Heart left ventricle (tissue), 16 donors: ENCODE data around the gene ST6GALNAC4. TPM values are rescaled to one million over a fixed set of nuclear protein-coding genes. Genes with fewer than 3 reads are reported as not detected.

ENCODE experiments used
- ATAC-seq, 4 donors: fragments of 200-7000 bp; cut with Tn5 transposase; one replicate each; pipeline ENCODE4 v1.9.1; 2020 to 2022; ENCODE audit warnings: moderate library complexity in 4 of 4, mild to moderate bottlenecking in 3 of 4, moderate number of reproducible peaks in 1 of 4
- DNase-seq, 5 donors: peaks; one replicate each; pipeline ENCODE4 v3.0.0-alpha.2; 2020
- H3K27ac ChIP-seq, 12 donors: fragments of 200-600 bp; sonication (generic) in 4 of 12; one replicate each; pipeline versions ENCODE4 v1.5.0 to v1.8.0; 2016 to 2022; ENCODE audit warnings: mild to moderate bottlenecking in 2 of 12
- H3K27me3 ChIP-seq, 9 donors: fragments of 200-600 bp; sonication (generic) in 2 of 9; one replicate each; pipeline versions ENCODE4 v1.5.1 to v1.8.0; 2016 to 2022; ENCODE audit warnings: mild to moderate bottlenecking in 3 of 9
- H3K36me3 ChIP-seq, 9 donors: fragments of 200-600 bp; sonication (generic) in 2 of 9; one replicate each; pipeline versions ENCODE4 v1.5.0 to v1.8.0; 2018 to 2022; ENCODE audit warnings: mild to moderate bottlenecking in 2 of 9
- H3K4me1 ChIP-seq, 12 donors: fragments of 200-600 bp; sonication (generic) in 4 of 12; one replicate each; pipeline versions ENCODE4 v1.5.0 to v1.8.0; 2016 to 2022; ENCODE audit warnings: mild to moderate bottlenecking in 3 of 12
- H3K4me3 ChIP-seq, 12 donors: fragments of 200-600 bp; sonication (generic) in 4 of 12; one replicate each; pipeline versions ENCODE4 v1.5.0 to v1.8.0; 2017 to 2022; ENCODE audit warnings: mild to moderate bottlenecking in 9 of 12, moderate library complexity in 4 of 12
- H3K9me3 ChIP-seq, 12 donors: fragments of 200-600 bp; sonication (generic) in 4 of 12; one replicate each; pipeline versions ENCODE4 v1.5.0 to v1.8.0; 2016 to 2022; ENCODE audit warnings: mild to moderate bottlenecking in 1 of 12
- POLR2A ChIP-seq, 2 donors: fragments of 450-650 bp; IDR thresholded peaks; one replicate each; pipeline ENCODE4 v1.6.1; 2017; ENCODE audit warnings: antibody characterized with exemption in 2 of 2, mild to moderate bottlenecking in 2 of 2, moderate library complexity in 2 of 2
- WGBS, 4 donors: extraction: QIAGEN DNeasy Blood & Tissue Kit in 2 of 4; methylation state at CpG; one replicate each; pipeline versions ENCODE4 v1.1.5 to v1.1.7; 2013 to 2018; 5-methylcytosine and 5-hydroxymethylcytosine counted together
- intact Hi-C, 10 donors: fragments of 100-400 bp; cut with DNase I; formaldehyde crosslinking; loops; one replicate each; pipeline versions ENCODE4 v1.11.1 to v1.14.2; 2022
- polyA plus RNA-seq, 2 donors: library from polyadenylated mRNA; stranded (reverse); fragments of 200-250 nt; gene quantifications; one replicate each; pipeline ENCODE4 v1.2.3, GENCODE V29; 2013
- total RNA-seq, 9 donors: library from RNA; depleted of rRNA in 2 of 9; stranded (reverse); fragments of >200 nt in 2 of 9; fragmentation: NEBNext Ultra II Directional in 3 of 9; extraction: Animal tissue kit (Norgen Biotek cat#: 25700) in 3 of 9; gene quantifications; one replicate each; pipeline versions ENCODE4 v1.1.0 to v1.2.4, GENCODE V29; 2016 to 2023
- TF ChIP-seq, protein P1 (sequence below), 12 donors: fragments of 200-600 bp; sonication (generic) in 4 of 12; IDR thresholded peaks; one replicate each; pipeline versions ENCODE4 v1.5.0 to v1.8.0; 2018 to 2022; ENCODE audit warnings: antibody characterized with exemption in 12 of 12, mild to moderate bottlenecking in 5 of 12
- donor health status: ischemic (EF 13 %, LVEDD 7.1; RV severe dilation, severe dysfunction).
- donor health status: healthy with polysubstance abuse.
- donor health status: DM: no; HTN: yes; CAD: no.
- donor health status: DM: no; HTN: no; CAD: no.
- donor health status: ischemic (EF 25% LVEDD 6.9; RV normal size, moderate dysfunction).
- donor health status: ischemic (EF 25% LVEDD 5.7; RV mildly dilated, moderate dysfunction).
- donor health status: healthy.
- donor health status: DM: yes; HTN: yes; CAD: no.
- donor health status: ischemic (EF 35%, LVEDD 5.7; RV mildly dilated, moderate dysfunction).
- donor health status: nonischemic (EF 11% LVEDD 7.7; RV severe dilation, severe dysfunction).
- donor health status: DM: yes; HTN: yes; CAD: no.
- donor health status: PGD.
- donor health status: ischemic (EF 29% LVEDD 5.4; RV normal size, mild dysfunction).
- donor health status: nonischemic (EF 23%, LVEDD 6.1; RV moderate dilation, normal function).

Gene ST6GALNAC4
- total and polyA plus RNA-seq, 11 donors: 17.0 to 72.0 (median 42.6) TPM

DNA sequence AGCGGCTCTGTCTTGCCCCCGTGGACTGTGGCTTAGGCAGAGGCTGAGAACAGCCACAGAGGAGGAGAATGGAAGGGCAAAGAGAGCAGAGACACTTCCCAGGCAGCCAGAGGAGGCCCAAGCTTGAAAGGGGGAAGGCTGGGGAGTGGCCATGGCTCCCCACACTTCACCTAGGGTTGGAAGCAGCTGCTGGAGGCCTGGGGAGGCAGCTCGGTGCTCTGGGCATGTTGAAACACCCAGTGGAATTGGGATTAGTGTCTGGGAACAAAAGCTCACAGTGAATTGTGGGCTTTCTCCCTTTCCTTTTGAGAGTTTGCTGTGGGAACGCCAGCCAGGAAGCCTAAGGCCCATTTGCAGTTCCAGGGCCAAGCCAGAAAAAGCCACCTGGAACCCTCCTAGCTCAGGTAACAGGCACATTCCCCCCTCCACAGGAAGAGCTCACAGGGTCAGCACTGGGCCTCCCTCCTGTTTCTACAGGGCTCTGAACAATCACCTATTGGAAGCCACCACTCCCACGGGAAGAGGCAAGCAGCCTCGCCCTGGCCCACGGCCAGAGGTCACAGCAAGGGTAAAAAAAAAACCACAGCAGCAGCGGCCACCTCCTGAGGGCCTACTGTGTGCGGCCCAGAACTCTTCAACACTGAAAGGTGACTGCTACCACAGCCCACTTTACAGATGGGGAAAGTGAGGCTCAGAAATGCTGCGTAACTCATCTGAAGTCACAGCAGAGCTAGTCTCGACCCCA is 43.7 kb upstream of the ST6GALNAC4 start:
- peaks cover 5 to 69% (median 41%) of the 10 kb centered on the region in 12 donors for H3K4me1 ChIP-seq
- no peaks in the 10 kb centered on the region for H3K27me3 ChIP-seq
- DNase-seq (peak in 1 of 5 donors; percentile 21), ATAC-seq (no peak)
- intact Hi-C loops: no loop called here
- TF ChIP-seq, protein P1, sequence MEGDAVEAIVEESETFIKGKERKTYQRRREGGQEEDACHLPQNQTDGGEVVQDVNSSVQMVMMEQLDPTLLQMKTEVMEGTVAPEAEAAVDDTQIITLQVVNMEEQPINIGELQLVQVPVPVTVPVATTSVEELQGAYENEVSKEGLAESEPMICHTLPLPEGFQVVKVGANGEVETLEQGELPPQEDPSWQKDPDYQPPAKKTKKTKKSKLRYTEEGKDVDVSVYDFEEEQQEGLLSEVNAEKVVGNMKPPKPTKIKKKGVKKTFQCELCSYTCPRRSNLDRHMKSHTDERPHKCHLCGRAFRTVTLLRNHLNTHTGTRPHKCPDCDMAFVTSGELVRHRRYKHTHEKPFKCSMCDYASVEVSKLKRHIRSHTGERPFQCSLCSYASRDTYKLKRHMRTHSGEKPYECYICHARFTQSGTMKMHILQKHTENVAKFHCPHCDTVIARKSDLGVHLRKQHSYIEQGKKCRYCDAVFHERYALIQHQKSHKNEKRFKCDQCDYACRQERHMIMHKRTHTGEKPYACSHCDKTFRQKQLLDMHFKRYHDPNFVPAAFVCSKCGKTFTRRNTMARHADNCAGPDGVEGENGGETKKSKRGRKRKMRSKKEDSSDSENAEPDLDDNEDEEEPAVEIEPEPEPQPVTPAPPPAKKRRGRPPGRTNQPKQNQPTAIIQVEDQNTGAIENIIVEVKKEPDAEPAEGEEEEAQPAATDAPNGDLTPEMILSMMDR (IDR thresholded peaks at IDR 0.05): no peak
- no peak for TF ChIP-seq POLR2A (IDR thresholded peaks at IDR 0.05)
- no peaks in the 10 kb centered on the region for H3K36me3 ChIP-seq
- peak overlapping the region in 11 of 12 donors; percentile 6 to 95 (median 52) for H3K27ac ChIP-seq
- WGBS, 4 donors: 27 to 53% (median 44%) methylated on average over 4 to 11 of the region's 11 CpGs
- H3K4me3 ChIP-seq: no peak overlapping the region
- peaks cover 0 to 4% (median 0%) of the 10 kb centered on the region in 12 donors for H3K9me3 ChIP-seq

DNA sequence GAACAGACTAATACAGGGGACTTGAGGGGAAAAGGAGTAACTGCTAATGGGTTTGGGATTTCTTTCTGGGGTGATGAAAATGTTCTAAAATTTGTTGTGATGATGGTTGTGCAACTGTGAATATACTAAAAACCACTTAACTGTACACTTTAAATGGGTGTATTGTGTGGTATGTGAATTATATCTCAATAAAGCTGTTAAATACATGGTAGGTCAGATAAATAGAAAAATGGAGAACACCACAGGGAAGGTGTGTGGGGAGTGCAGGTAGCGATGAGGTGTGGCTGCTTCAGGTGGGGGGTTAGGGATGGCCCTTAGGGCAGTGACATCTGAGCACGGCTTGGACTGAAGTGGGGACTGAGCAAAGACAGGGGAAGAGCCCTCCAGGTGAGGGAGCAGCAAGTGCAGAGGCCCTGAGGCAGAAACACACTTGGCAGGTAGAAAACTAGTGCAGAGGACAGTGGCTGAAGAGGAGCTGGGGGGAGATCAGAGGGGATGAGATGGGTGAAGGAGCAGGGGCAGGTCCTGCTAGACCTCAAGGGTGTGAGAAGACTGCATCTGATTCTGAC is 43.1 kb upstream of the ST6GALNAC4 start:
- Histone ChIP-seq H3K27me3 (no peaks in the 10 kb centered on the region), H3K9me3 (peaks cover 0 to 4% (median 0%) of the 10 kb centered on the region in 12 donors), H3K36me3 (no peaks in the 10 kb centered on the region), H3K27ac (peak overlapping the region in 11 of 12 donors; percentile 6 to 95 (median 52)), H3K4me1 (peaks cover 0 to 69% (median 40%) of the 10 kb centered on the region in 12 donors), H3K4me3 (no peak overlapping the region)
- TF ChIP-seq, protein P1 (IDR thresholded peaks at IDR 0.05): no peak
- no peak for TF ChIP-seq POLR2A (IDR thresholded peaks at IDR 0.05)
- DNase-seq (peak in 1 of 5 donors; percentile 5), ATAC-seq (no peak)
- intact Hi-C loops: no loop called here
- 88 to 95% (median 91%) methylated on average over 2 of the region's 2 CpGs for WGBS, 4 donors

DNA sequence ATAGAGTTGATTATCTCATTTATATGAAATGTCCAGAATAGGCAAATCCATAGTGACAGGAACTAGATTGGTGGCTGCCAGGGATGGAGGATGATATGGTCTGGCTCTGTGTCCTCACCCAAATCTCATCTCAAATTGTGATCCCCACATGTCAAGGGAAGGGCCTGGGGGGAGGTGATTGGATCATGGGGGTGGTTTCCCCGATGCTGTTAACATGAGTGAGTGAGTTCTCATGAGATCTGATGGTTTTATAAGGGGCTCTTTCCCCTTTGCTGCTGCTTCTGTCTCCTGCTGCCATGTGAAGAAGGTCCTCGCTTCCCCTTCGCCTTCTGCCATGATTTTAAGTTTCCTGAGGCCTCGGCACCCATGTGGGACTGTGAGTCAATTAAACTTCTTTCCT is 42.6 kb upstream of the ST6GALNAC4 start:
- H3K36me3 ChIP-seq: no peaks in the 10 kb centered on the region
- 94 to 96% (median 96%) methylated on average over 4 of the region's 4 CpGs for WGBS, 4 donors
- intact Hi-C loops: no loop called here
- no peak overlapping the region for H3K4me3 ChIP-seq
- DNase-seq (no peak), ATAC-seq (no peak)
- H3K27ac ChIP-seq: peak overlapping the region in 2 of 12 donors; percentile 68 to 95
- peaks cover 0 to 69% (median 40%) of the 10 kb centered on the region in 12 donors for H3K4me1 ChIP-seq
- no peaks in the 10 kb centered on the region for H3K27me3 ChIP-seq
- TF ChIP-seq, protein P1 (IDR thresholded peaks at IDR 0.05): no peak
- TF ChIP-seq POLR2A (IDR thresholded peaks at IDR 0.05): no peak
- peaks cover 0 to 4% (median 0%) of the 10 kb centered on the region in 12 donors for H3K9me3 ChIP-seq

DNA sequence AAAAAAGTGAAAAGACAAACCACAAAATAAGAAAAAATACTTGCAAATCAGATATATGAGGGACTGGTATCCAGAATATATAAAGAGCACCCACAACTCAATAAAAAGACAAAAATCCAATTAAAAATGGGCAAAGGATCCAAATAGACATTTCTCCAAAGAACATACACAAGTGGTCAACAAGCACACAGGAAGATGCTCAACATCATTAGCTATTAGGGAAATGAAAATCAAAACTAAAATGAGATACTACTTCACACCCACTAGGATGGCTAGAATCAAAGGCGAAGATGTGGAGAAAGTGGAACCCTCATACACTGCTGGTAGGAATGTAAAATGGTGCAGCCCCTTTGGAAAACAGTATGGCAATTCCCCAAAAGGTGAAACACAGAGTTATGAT is 41.9 kb upstream of the ST6GALNAC4 start:
- peak overlapping the region in 1 of 12 donors; percentile 95 for H3K27ac ChIP-seq
- no peak for TF ChIP-seq POLR2A (IDR thresholded peaks at IDR 0.05)
- TF ChIP-seq, protein P1 (IDR thresholded peaks at IDR 0.05): no peak
- H3K9me3 ChIP-seq: peaks cover 0 to 4% (median 0%) of the 10 kb centered on the region in 12 donors
- DNase-seq (no peak), ATAC-seq (no peak)
- H3K4me3 ChIP-seq: no peak overlapping the region
- H3K27me3 ChIP-seq: no peaks in the 10 kb centered on the region
- intact Hi-C loops: no loop called here
- peaks cover 0 to 65% (median 40%) of the 10 kb centered on the region in 12 donors for H3K4me1 ChIP-seq
- WGBS, 4 donors: 95 to 100% (median 100%) methylated on average over 1 of the region's 1 CpG
- H3K36me3 ChIP-seq: no peaks in the 10 kb centered on the region
